HL-60 (cell line): ENCODE measurements around the gene ZPBP2.

Experiments used
- DNase-seq, 2 experiments: peaks; one replicate each; pipeline ENCODE4 v3.0.0-alpha.2; 2010 to 2020; ENCODE audit warnings: low read depth in 1 of 2, low spot score in 1 of 2
- H3K27ac ChIP-seq: fragments of 250-450 bp; sonication (Bioruptor Pico); replicated peaks from 2 replicates; pipeline ENCODE4 v1.5.1; 2020; ENCODE audit warnings: mild to moderate bottlenecking, moderate library complexity
- H3K27me3 ChIP-seq: fragments of 250-450 bp; sonication (Bioruptor Pico); 2 replicates; pipeline ENCODE4 v1.5.1; 2021; ENCODE audit warnings: mild to moderate bottlenecking, moderate library complexity; ENCODE audit not compliant: insufficient read depth, poor library complexity, severe bottlenecking
- H3K4me3 ChIP-seq: replicated peaks from 2 replicates; pipeline ENCODE4 v1.5.1; 2011; ENCODE audit warnings: mild to moderate bottlenecking, control low read depth, low read length; ENCODE audit not compliant: insufficient read depth
- GABPA ChIP-seq: IDR thresholded peaks from 2 replicates; pipeline ENCODE4 v1.6.1; 2012; ENCODE audit warnings: low read depth
- POLR2AphosphoS5 ChIP-seq: IDR thresholded peaks from 2 replicates; pipeline ENCODE4 v1.6.1; 2012; ENCODE audit warnings: low read depth
- SPI1 ChIP-seq: IDR thresholded peaks from 2 replicates; pipeline ENCODE4 v1.6.1; 2012; ENCODE audit warnings: low read depth, mild to moderate bottlenecking, borderline replicate concordance
- TF ChIP-seq, protein P1 (sequence below): IDR thresholded peaks from 2 replicates; pipeline ENCODE4 v1.6.1; 2012; ENCODE audit warnings: low read depth; ENCODE audit not compliant: insufficient replicate concordance
- TF ChIP-seq, protein P2 (sequence below): IDR thresholded peaks from one replicate; pipeline ENCODE4 v1.5.1; 2011; ENCODE audit warnings: low read length, control low read depth, inconsistent platforms; ENCODE audit not compliant: insufficient read depth

Gene ZPBP2

GRCh38 chr17:39889200-39889599 lies 21.2 kb downstream of the ZPBP2 start:
- DNase-seq: no peak
- Histone ChIP-seq H3K27me3 (no peaks in the 10 kb centered on the region), H3K27ac (no peak overlapping the region), H3K4me3 (no peak overlapping the region)
- TF ChIP-seq, protein P1, sequence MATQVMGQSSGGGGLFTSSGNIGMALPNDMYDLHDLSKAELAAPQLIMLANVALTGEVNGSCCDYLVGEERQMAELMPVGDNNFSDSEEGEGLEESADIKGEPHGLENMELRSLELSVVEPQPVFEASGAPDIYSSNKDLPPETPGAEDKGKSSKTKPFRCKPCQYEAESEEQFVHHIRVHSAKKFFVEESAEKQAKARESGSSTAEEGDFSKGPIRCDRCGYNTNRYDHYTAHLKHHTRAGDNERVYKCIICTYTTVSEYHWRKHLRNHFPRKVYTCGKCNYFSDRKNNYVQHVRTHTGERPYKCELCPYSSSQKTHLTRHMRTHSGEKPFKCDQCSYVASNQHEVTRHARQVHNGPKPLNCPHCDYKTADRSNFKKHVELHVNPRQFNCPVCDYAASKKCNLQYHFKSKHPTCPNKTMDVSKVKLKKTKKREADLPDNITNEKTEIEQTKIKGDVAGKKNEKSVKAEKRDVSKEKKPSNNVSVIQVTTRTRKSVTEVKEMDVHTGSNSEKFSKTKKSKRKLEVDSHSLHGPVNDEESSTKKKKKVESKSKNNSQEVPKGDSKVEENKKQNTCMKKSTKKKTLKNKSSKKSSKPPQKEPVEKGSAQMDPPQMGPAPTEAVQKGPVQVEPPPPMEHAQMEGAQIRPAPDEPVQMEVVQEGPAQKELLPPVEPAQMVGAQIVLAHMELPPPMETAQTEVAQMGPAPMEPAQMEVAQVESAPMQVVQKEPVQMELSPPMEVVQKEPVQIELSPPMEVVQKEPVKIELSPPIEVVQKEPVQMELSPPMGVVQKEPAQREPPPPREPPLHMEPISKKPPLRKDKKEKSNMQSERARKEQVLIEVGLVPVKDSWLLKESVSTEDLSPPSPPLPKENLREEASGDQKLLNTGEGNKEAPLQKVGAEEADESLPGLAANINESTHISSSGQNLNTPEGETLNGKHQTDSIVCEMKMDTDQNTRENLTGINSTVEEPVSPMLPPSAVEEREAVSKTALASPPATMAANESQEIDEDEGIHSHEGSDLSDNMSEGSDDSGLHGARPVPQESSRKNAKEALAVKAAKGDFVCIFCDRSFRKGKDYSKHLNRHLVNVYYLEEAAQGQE: no peak
- TF ChIP-seq GABPA: no peak
- no peak for TF ChIP-seq POLR2AphosphoS5
- no peak for TF ChIP-seq SPI1
- TF ChIP-seq, protein P2, sequence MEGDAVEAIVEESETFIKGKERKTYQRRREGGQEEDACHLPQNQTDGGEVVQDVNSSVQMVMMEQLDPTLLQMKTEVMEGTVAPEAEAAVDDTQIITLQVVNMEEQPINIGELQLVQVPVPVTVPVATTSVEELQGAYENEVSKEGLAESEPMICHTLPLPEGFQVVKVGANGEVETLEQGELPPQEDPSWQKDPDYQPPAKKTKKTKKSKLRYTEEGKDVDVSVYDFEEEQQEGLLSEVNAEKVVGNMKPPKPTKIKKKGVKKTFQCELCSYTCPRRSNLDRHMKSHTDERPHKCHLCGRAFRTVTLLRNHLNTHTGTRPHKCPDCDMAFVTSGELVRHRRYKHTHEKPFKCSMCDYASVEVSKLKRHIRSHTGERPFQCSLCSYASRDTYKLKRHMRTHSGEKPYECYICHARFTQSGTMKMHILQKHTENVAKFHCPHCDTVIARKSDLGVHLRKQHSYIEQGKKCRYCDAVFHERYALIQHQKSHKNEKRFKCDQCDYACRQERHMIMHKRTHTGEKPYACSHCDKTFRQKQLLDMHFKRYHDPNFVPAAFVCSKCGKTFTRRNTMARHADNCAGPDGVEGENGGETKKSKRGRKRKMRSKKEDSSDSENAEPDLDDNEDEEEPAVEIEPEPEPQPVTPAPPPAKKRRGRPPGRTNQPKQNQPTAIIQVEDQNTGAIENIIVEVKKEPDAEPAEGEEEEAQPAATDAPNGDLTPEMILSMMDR: no peak

DNA sequence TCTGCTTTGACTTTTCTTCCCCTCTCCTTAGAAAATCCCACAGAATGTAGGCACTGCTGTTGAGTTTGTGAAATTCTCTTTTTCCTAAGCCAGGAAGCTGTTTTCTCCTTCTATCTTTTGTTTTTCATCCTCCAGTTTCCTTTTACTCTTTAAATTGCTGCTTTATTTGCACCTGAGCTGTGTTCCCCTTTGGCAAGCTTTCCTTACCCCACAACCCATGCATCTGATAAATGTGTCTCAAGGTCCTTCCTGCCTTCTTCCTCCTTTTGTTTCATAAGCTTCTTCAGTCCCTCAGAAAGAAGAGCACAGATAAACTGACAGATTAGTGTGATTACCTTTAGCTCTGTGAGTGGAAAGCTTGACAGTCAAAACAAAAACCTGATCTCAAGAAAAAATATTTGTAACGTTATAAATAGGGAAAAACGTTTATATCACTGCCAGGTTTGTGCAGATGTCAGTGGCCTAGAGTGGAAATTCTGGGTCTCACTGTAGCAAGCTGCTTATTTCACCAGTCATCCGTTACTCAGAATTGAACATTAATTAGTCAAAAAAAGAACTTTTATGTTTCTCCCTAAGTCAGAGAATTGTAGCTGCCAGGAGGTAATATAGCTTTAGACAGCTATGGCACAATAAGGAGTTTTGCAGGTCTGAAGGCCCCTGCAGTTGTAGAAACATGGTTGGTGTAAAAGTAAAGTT lies 26.8 kb downstream of the ZPBP2 start:
- peak; percentile 27; the same call in 1 of the 2 replicates for TF ChIP-seq SPI1
- TF ChIP-seq, protein P1: no peak
- TF ChIP-seq GABPA: no peak
- TF ChIP-seq, protein P2: no peak
- TF ChIP-seq POLR2AphosphoS5: no peak
- Histone ChIP-seq H3K27ac (no peak overlapping the region; the same call in 1 of the 2 replicates), H3K4me3 (no peak overlapping the region), H3K27me3 (no peaks in the 10 kb centered on the region)
- DNase-seq: peak in 1 of 2 experiments; percentile 37

DNA sequence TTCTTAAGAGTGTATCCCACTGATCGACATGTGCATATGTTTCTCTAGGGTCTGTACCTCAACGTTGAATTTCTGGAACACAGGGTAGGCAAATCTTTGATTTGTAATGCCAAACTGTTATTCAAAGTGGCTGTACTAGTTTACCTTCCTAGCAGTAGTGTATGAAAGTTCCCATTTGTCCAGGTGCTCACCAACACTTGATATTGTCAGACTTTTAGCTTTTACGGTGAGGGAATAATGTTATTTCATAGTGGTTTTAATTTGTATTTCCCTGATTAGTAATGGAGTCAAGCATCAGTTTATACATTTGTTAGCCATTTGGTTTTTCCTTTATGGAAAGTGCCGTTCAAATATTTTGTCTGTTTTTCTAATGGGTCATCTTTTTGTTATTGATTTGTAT lies 30.1 kb downstream of the ZPBP2 start:
- no peaks in the 10 kb centered on the region for H3K27me3 ChIP-seq
- no peak for TF ChIP-seq GABPA
- TF ChIP-seq, protein P1: no peak
- TF ChIP-seq SPI1: no peak
- no peak for TF ChIP-seq POLR2AphosphoS5
- no peak overlapping the region for H3K27ac ChIP-seq
- DNase-seq: no peak
- no peak overlapping the region for H3K4me3 ChIP-seq
